Gastroesophageal sphincter (tissue), 3 donors: Measurements from ENCODE around the gene CFHR5.

Source experiments
- CTCF ChIP-seq, 4 experiments: fragments of 200-600 bp in 2 of 4; fragments of 450-650 bp in 2 of 4; sonication (generic) in 1 of 4; IDR thresholded peaks; one replicate each; pipeline ENCODE4 v1.5.1; 2017 to 2019; ENCODE audit warnings: antibody characterized with exemption in 4 of 4, mild to moderate bottlenecking in 2 of 4, moderate library complexity in 2 of 4
- POLR2A ChIP-seq, 2 donors: fragments of 450-650 bp; IDR thresholded peaks; one replicate each; pipeline ENCODE4 v1.6.1; 2017; ENCODE audit warnings: antibody characterized with exemption in 2 of 2, mild to moderate bottlenecking in 2 of 2, moderate library complexity in 1 of 2
- POLR2AphosphoS5 ChIP-seq: sonication (generic); formaldehyde crosslinking; IDR thresholded peaks from one replicate; pipeline ENCODE4 v1.6.1; 2017; ENCODE audit warnings: antibody characterized with exemption

DNA sequence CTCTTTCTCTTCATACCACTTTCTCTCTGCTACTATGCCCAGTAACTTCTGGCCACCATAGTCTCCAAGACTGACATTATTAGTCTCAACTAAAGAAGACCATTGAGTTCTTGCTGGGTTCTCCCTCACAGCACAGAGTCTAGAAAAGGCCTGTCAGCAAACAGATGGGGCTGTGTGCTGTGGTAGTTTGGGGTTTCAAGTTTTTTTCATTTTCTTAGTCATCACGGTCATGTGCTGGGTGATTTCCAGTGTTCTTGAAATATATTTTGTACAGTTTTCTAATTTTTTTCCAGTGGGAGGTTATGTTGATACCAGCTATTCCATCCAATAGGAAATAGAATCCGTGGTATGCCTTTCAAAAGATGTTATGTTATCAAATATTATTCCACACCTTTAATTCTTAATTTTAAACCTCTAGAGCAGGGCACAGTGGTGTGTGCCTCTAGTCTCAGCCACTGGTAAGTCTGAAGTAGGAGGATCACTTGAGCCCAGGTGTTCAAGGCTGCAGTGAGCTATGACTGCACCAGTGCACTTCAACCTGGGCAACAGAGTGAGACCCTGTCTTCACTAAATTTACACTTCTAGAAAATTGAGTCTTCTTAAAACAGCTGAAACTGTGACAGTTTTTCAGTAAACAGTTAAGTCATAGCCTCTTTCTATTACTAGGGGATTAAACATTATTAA lies 25.5 kb upstream of the CFHR5 start:
- TF ChIP-seq CTCF (IDR thresholded peaks at IDR 0.05) (no peak), POLR2A (IDR thresholded peaks at IDR 0.05) (no peak), POLR2AphosphoS5 (no peak)
